C4-2B (cell line): Measurements from ENCODE around the gene RNF115.

ENCODE experiments used
- CTCF ChIP-seq: fragments of 450-650 bp; conservative IDR thresholded peaks from 2 replicates; pipeline ENCODE4 v1.5.1; 2017; ENCODE audit warnings: mild to moderate bottlenecking
- ZFX ChIP-seq: fragments of 450-650 bp; IDR thresholded peaks from 2 replicates; pipeline ENCODE4 v1.6.1; 2017

- TF ChIP-seq CTCF (no peak), ZFX (no peak)
Measured at GRCh38 chr1:145714524-145715111, 109.3 kb downstream of the RNF115 start.
